CD4-positive, CD25-positive, alpha-beta regulatory T cell (primary cell): ENCODE measurements around the gene GOSR1. TPM values are rescaled to one million over a fixed set of nuclear protein-coding genes. Genes with fewer than 3 reads are reported as not detected.
"Not testable (repeated sequence)": the region's sequence is repeated elsewhere in the genome, so short reads cannot be mapped to it uniquely, and the experiment has no call there.

Experiments used
- ATAC-seq, 2 donors: fragments of 150-1000 bp; cut with Tn5 transposase; one replicate each; pipeline ENCODE4 v1.10.0; 2021; ENCODE audit warnings: low read depth in 2 of 2, moderate number of reproducible peaks in 2 of 2, moderate library complexity in 1 of 2
- DNase-seq, 3 donors: peaks; one replicate each; pipeline versions ENCODE4 v3.0.0 to v3.0.0-alpha.2; 2012 to 2022; ENCODE audit warnings: mixed read lengths in 1 of 3
- H3K27ac ChIP-seq: one replicate; pipeline ENCODE4 v1.7.0; 2013; ENCODE audit warnings: mild to moderate bottlenecking, low read length; ENCODE audit not compliant: insufficient read depth, poor library complexity, severe bottlenecking
- H3K27me3 ChIP-seq: one replicate; pipeline ENCODE4 v1.7.0; 2013; ENCODE audit warnings: low read length; ENCODE audit not compliant: control insufficient read depth, insufficient read depth
- H3K36me3 ChIP-seq: one replicate; pipeline ENCODE4 v1.7.0; 2013; ENCODE audit warnings: mild to moderate bottlenecking, low read length, moderate library complexity; ENCODE audit not compliant: control insufficient read depth, insufficient read depth
- H3K4me1 ChIP-seq: 2 replicates; pipeline ENCODE4 v1.7.0; 2013; ENCODE audit warnings: mild to moderate bottlenecking, low read length; ENCODE audit not compliant: insufficient read depth, control insufficient read depth, poor library complexity, severe bottlenecking
- H3K4me3 ChIP-seq: one replicate; pipeline ENCODE4 v1.7.0; 2013; ENCODE audit warnings: low read depth, mild to moderate bottlenecking, low read length, moderate library complexity
- H3K9me3 ChIP-seq, 2 experiments: 1 replicate in 1 of 2; 2 replicates in 1 of 2; pipeline ENCODE4 v1.7.0; 2013; ENCODE audit warnings: low read length in 2 of 2, mild to moderate bottlenecking in 1 of 2, moderate library complexity in 1 of 2; ENCODE audit not compliant: control insufficient read depth in 2 of 2
- H3K27ac Mint-ChIP-seq, 3 donors: one replicate each; pipeline ENCODE4 v1.8.0; 2020 to 2022; ENCODE audit warnings: mild to moderate bottlenecking in 3 of 3, mixed read lengths in 3 of 3, moderate library complexity in 2 of 3
- H3K27me3 Mint-ChIP-seq: one replicate; pipeline ENCODE4 v1.8.0; 2022; ENCODE audit warnings: mild to moderate bottlenecking, mixed read lengths
- H3K36me3 Mint-ChIP-seq: one replicate; pipeline ENCODE4 v1.8.0; 2020; ENCODE audit warnings: mixed read lengths
- H3K4me1 Mint-ChIP-seq, 4 donors: one replicate each; pipeline ENCODE4 v1.8.0; 2020 to 2022; ENCODE audit warnings: mixed read lengths in 4 of 4, mild to moderate bottlenecking in 1 of 4
- H3K4me3 Mint-ChIP-seq, 4 donors: one replicate each; pipeline ENCODE4 v1.8.0; 2020 to 2022; ENCODE audit warnings: mild to moderate bottlenecking in 4 of 4, mixed read lengths in 4 of 4, moderate library complexity in 3 of 4
- H3K9me3 Mint-ChIP-seq, 7 donors: one replicate each; pipeline ENCODE4 v1.8.0; 2020 to 2022; ENCODE audit warnings: mixed read lengths in 7 of 7, mild to moderate bottlenecking in 3 of 7, moderate library complexity in 2 of 7
- polyA plus RNA-seq, 4 donors: library from polyadenylated mRNA; unstranded; fragments of 300-500 nt; fragmentation: Illumina TruSeq; gene quantifications; one replicate each; pipeline ENCODE4 v1.2.3, GENCODE V29; 2021
- total RNA-seq: library from RNA; stranded (reverse); gene quantifications from one replicate; pipeline ENCODE4 v1.2.3, GENCODE V29; 2022

GOSR1 gene
- total and polyA plus RNA-seq, 5 donors from 2014 or later: 42.8 to 71.4 (median 51.1) TPM

GRCh38 chr17:30571921-30572320 is 94.7 kb downstream of the GOSR1 start:
- H3K27ac Mint-ChIP-seq: peak overlapping the region in 1 of 3 donors; percentile 11
- peaks cover 5% of the 10 kb centered on the region for H3K27me3 Mint-ChIP-seq
- DNase-seq (no peak), ATAC-seq (no peak)
- Histone ChIP-seq H3K27ac (no peak overlapping the region), H3K4me3 (no peak overlapping the region), H3K27me3 (no peaks in the 10 kb centered on the region), H3K9me3 (no peaks in the 10 kb centered on the region), H3K4me1 (no peaks in the 10 kb centered on the region), H3K36me3 (no peaks in the 10 kb centered on the region)
- H3K36me3 Mint-ChIP-seq: no peaks in the 10 kb centered on the region
- H3K4me1 Mint-ChIP-seq: no peaks in the 10 kb centered on the region
- no peaks in the 10 kb centered on the region for H3K9me3 Mint-ChIP-seq
- H3K4me3 Mint-ChIP-seq: no peak overlapping the region

- not testable (repeated sequence) for H3K27me3 Mint-ChIP-seq, H3K4me1 Mint-ChIP-seq, ATAC-seq
These were observed 95.7 kb downstream of the GOSR1 start for GRCh38 chr17:30572651-30573554.

GRCh38 chr17:30573603-30574175 is 96.5 kb downstream of the GOSR1 start:
- ATAC-seq: no peak
- Histone ChIP-seq H3K36me3 (no peaks in the 10 kb centered on the region), H3K27me3 (no peaks in the 10 kb centered on the region), H3K9me3 (no peaks in the 10 kb centered on the region), H3K4me3 (no peak overlapping the region), H3K4me1 (no peaks in the 10 kb centered on the region), H3K27ac (no peak overlapping the region)
- peaks cover 5% of the 10 kb centered on the region for H3K27me3 Mint-ChIP-seq
- H3K36me3 Mint-ChIP-seq: no peaks in the 10 kb centered on the region
- no peaks in the 10 kb centered on the region for H3K4me1 Mint-ChIP-seq
- no peak overlapping the region for H3K4me3 Mint-ChIP-seq
- no peak overlapping the region for H3K27ac Mint-ChIP-seq
- H3K9me3 Mint-ChIP-seq: peaks cover 0 to 1% (median 0%) of the 10 kb centered on the region in 7 donors
- DNase-seq: no peak

More at GRCh38 chr17:30572651-30573554, 95.7 kb downstream of the GOSR1 start:
- H3K4me3 ChIP-seq, H3K36me3 ChIP-seq, H3K36me3 Mint-ChIP-seq, H3K27ac Mint-ChIP-seq, DNase-seq, H3K27me3 ChIP-seq, H3K4me3 Mint-ChIP-seq, H3K9me3 Mint-ChIP-seq, H3K27ac ChIP-seq, H3K9me3 ChIP-seq, H3K4me1 ChIP-seq: not testable (repeated sequence)

GRCh38 chr17:30574309-30574708 is 97.1 kb downstream of the GOSR1 start:
- H3K27me3 ChIP-seq, H3K4me3 ChIP-seq, ATAC-seq, DNase-seq, H3K4me1 Mint-ChIP-seq, H3K9me3 Mint-ChIP-seq, H3K27ac Mint-ChIP-seq, H3K4me1 ChIP-seq, H3K4me3 Mint-ChIP-seq, H3K9me3 ChIP-seq, H3K27me3 Mint-ChIP-seq, H3K36me3 Mint-ChIP-seq, H3K27ac ChIP-seq, H3K36me3 ChIP-seq: not testable (repeated sequence)

- not testable (repeated sequence) for H3K9me3 ChIP-seq, H3K4me3 ChIP-seq, H3K27ac ChIP-seq, H3K36me3 Mint-ChIP-seq, H3K4me3 Mint-ChIP-seq, ATAC-seq, H3K4me1 Mint-ChIP-seq, H3K27me3 Mint-ChIP-seq, H3K9me3 Mint-ChIP-seq, H3K36me3 ChIP-seq, DNase-seq, H3K27ac Mint-ChIP-seq, H3K27me3 ChIP-seq, H3K4me1 ChIP-seq
These were observed 97.6 kb downstream of the GOSR1 start for GRCh38 chr17:30574806-30575205.

GRCh38 chr17:30575648-30576325 is 98.6 kb downstream of the GOSR1 start:
- H3K4me3 Mint-ChIP-seq, H3K36me3 ChIP-seq, H3K4me3 ChIP-seq, ATAC-seq, H3K4me1 Mint-ChIP-seq, H3K36me3 Mint-ChIP-seq, H3K27me3 Mint-ChIP-seq, H3K9me3 Mint-ChIP-seq, DNase-seq, H3K9me3 ChIP-seq, H3K27me3 ChIP-seq, H3K4me1 ChIP-seq, H3K27ac ChIP-seq, H3K27ac Mint-ChIP-seq: not testable (repeated sequence)

GRCh38 chr17:30576326-30576861 is 99.2 kb downstream of the GOSR1 start:
- no peak overlapping the region for H3K4me3 ChIP-seq
- H3K4me1 ChIP-seq: no peaks in the 10 kb centered on the region
- no peak overlapping the region for H3K27ac ChIP-seq
- H3K4me3 Mint-ChIP-seq: peak overlapping the region in 1 of 4 donors; percentile 17
- peaks cover 0 to 1% (median 0%) of the 10 kb centered on the region in 7 donors for H3K9me3 Mint-ChIP-seq
- H3K36me3 ChIP-seq: no peaks in the 10 kb centered on the region
- no peaks in the 10 kb centered on the region for H3K9me3 ChIP-seq
- DNase-seq (peak in 1 of 3 donors; percentile 8), ATAC-seq (no peak)
- no peak overlapping the region for H3K27ac Mint-ChIP-seq
- H3K36me3 Mint-ChIP-seq: no peaks in the 10 kb centered on the region
- no peaks in the 10 kb centered on the region for H3K27me3 Mint-ChIP-seq
- H3K27me3 ChIP-seq: no peaks in the 10 kb centered on the region
- H3K4me1 Mint-ChIP-seq: peaks cover 0 to 3% (median 0%) of the 10 kb centered on the region in 4 donors
